Endodermal cell (in vitro differentiated cells): Measurements from ENCODE around the gene PTRH1. TPM values are rescaled to one million over a fixed set of nuclear protein-coding genes. Genes with fewer than 3 reads are reported as not detected.
A peak's percentile ranks its signal among the peaks of the same experiment; 100 is the strongest.

Source experiments
- DNase-seq: peaks from one replicate; pipeline ENCODE4 v3.0.0-alpha.2; 2017
- H3K27ac ChIP-seq: 2 replicates; pipeline ENCODE4 v1.5.1; 2013; ENCODE audit warnings: mild to moderate bottlenecking, low read depth, low read length, moderate library complexity
- H3K27me3 ChIP-seq: 2 replicates; pipeline ENCODE4 v1.6.1; 2013; ENCODE audit warnings: mild to moderate bottlenecking, low read length, moderate library complexity; ENCODE audit not compliant: insufficient read depth, control insufficient read depth, poor library complexity, severe bottlenecking
- H3K36me3 ChIP-seq: 2 replicates; pipeline ENCODE4 v1.7.0; 2013; ENCODE audit warnings: mild to moderate bottlenecking, low read length, moderate library complexity; ENCODE audit not compliant: control insufficient read depth, insufficient read depth
- H3K4me1 ChIP-seq: one replicate; pipeline ENCODE4 v1.7.0; 2013; ENCODE audit warnings: low read length; ENCODE audit not compliant: control insufficient read depth, insufficient read depth
- H3K4me3 ChIP-seq: 2 replicates; pipeline ENCODE4 v1.5.1; 2013; ENCODE audit warnings: mild to moderate bottlenecking, low read length, moderate library complexity
- H3K9ac ChIP-seq: 2 replicates; pipeline ENCODE4 v1.6.1; 2013; ENCODE audit warnings: mild to moderate bottlenecking, low read length, moderate library complexity; ENCODE audit not compliant: poor library complexity, severe bottlenecking; ENCODE audit errors: extremely low read depth
- H3K9me3 ChIP-seq: 2 replicates; pipeline ENCODE4 v1.6.1; 2013; ENCODE audit warnings: mild to moderate bottlenecking, low read length, moderate library complexity; ENCODE audit not compliant: control insufficient read depth
- H3K27ac Mint-ChIP-seq: 2 replicates; pipeline ENCODE4 v1.8.0; 2020; ENCODE audit warnings: mixed read lengths
- H3K27me3 Mint-ChIP-seq: 2 replicates; pipeline ENCODE4 v1.8.0; 2021; ENCODE audit warnings: mild to moderate bottlenecking, mixed read lengths; ENCODE audit not compliant: insufficient read depth
- H3K36me3 Mint-ChIP-seq: 2 replicates; pipeline ENCODE4 v1.8.0; 2020; ENCODE audit warnings: low read depth, mixed read lengths
- H3K4me1 Mint-ChIP-seq: 2 replicates; pipeline ENCODE4 v1.8.0; 2020; ENCODE audit warnings: mixed read lengths
- H3K4me3 Mint-ChIP-seq: 2 replicates; pipeline ENCODE4 v1.8.0; 2020; ENCODE audit warnings: mild to moderate bottlenecking, moderate library complexity, mixed read lengths
- H3K9me3 Mint-ChIP-seq: 2 replicates; pipeline ENCODE4 v1.8.0; 2020; ENCODE audit warnings: mild to moderate bottlenecking, mixed read lengths
- CTCF ChIP-seq: fragments of 200-600 bp; sonication (generic); conservative IDR thresholded peaks from 2 replicates; pipeline ENCODE4 v1.5.0; 2021; ENCODE audit warnings: antibody characterized with exemption, mild to moderate bottlenecking
- WGBS, 2 experiments: methylation state at CpG; one replicate each; pipeline versions ENCODE4 v1.1.5 to v1.1.7; 2013; ENCODE audit warnings: missing lambda C conversion rate in 2 of 2, mixed read lengths in 1 of 2; ENCODE audit not compliant: insufficient coverage in 1 of 2, insufficient read length in 1 of 2; 5-methylcytosine and 5-hydroxymethylcytosine counted together
- total RNA-seq, 2 donors: library from RNA; stranded (reverse); fragmentation: NEBNext Ultra II Directional in 1 of 2; extraction: Animal tissue kit (Norgen Biotek cat#: 25700) in 1 of 2; gene quantifications; 2 replicates in 1 of 2; 3 replicates in 1 of 2; pipeline ENCODE4 v1.2.1, GENCODE V29; 2021

The PTRH1 gene
- total RNA-seq, 2 donors from 2014 or later, result 15.2 to 18.7 TPM

GRCh38 chr9:127756233-127756632 is 40.8 kb upstream of the PTRH1 start:
- Mint-ChIP-seq H3K27me3 (peaks cover 55% of the 10 kb centered on the region), H3K36me3 (no peaks in the 10 kb centered on the region), H3K9me3 (no peaks in the 10 kb centered on the region), H3K4me1 (no peaks in the 10 kb centered on the region), H3K4me3 (no peak overlapping the region), H3K27ac (no peak overlapping the region)
- Histone ChIP-seq H3K27me3 (peaks cover 49% of the 10 kb centered on the region), H3K9me3 (no peaks in the 10 kb centered on the region), H3K4me3 (no peak overlapping the region), H3K36me3 (no peaks in the 10 kb centered on the region), H3K9ac (no peak overlapping the region), H3K4me1 (no peaks in the 10 kb centered on the region), H3K27ac (no peak overlapping the region)
- no peak for TF ChIP-seq CTCF
- no peak for DNase-seq
- WGBS, 2 experiments, result 80 to 92% methylated on average over 3 of the region's 3 CpGs

GRCh38 chr9:127755061-127756060 is 39.9 kb upstream of the PTRH1 start:
- H3K4me1 Mint-ChIP-seq, result no peaks in the 10 kb centered on the region
- no peaks in the 10 kb centered on the region for H3K36me3 Mint-ChIP-seq
- DNase-seq, result peak; percentile 90
- H3K4me3 Mint-ChIP-seq, result peak overlapping the region; percentile 45
- Histone ChIP-seq H3K9me3 (no peaks in the 10 kb centered on the region), H3K27ac (no peak overlapping the region), H3K36me3 (no peaks in the 10 kb centered on the region), H3K4me1 (no peaks in the 10 kb centered on the region), H3K27me3 (peaks cover 49% of the 10 kb centered on the region), H3K9ac (no peak overlapping the region), H3K4me3 (peak overlapping the region; percentile 53)
- H3K27ac Mint-ChIP-seq, result no peak overlapping the region
- no peak for TF ChIP-seq CTCF
- H3K27me3 Mint-ChIP-seq, result peaks cover 55% of the 10 kb centered on the region
- H3K9me3 Mint-ChIP-seq, result no peaks in the 10 kb centered on the region
- 9 to 29% methylated on average over 18 to 58 of the region's 61 CpGs for WGBS, 2 experiments

- H3K9me3 Mint-ChIP-seq, result no peaks in the 10 kb centered on the region
These were observed 38.9 kb upstream of the PTRH1 start for GRCh38 chr9:127754099-127755060.

More at GRCh38 chr9:127754099-127755060, 38.9 kb upstream of the PTRH1 start:
- Mint-ChIP-seq H3K4me3 (peak overlapping the region; percentile 45), H3K27me3 (peaks cover 55% of the 10 kb centered on the region), H3K27ac (no peak overlapping the region), H3K36me3 (no peaks in the 10 kb centered on the region), H3K4me1 (no peaks in the 10 kb centered on the region)
- 1% methylated on average over 40 to 86 of the region's 86 CpGs for WGBS, 2 experiments
- Histone ChIP-seq H3K4me3 (peak overlapping the region; percentile 56), H3K4me1 (no peaks in the 10 kb centered on the region), H3K27me3 (peaks cover 49% of the 10 kb centered on the region), H3K27ac (no peak overlapping the region), H3K9ac (no peak overlapping the region), H3K36me3 (no peaks in the 10 kb centered on the region), H3K9me3 (no peaks in the 10 kb centered on the region)
- DNase-seq, result peak; percentile 90
- no peak for TF ChIP-seq CTCF
